HG03103 (cell line): ENCODE results near the gene EBF4.
"Not testable (repeated sequence)": the region's sequence is repeated elsewhere in the genome, so short reads cannot be mapped to it uniquely, and the experiment has no call there.

Experiments
- ATAC-seq: cut with Tn5 transposase; IDR thresholded peaks from one replicate; pipeline ENCODE4 v1.9.1; 2021; ENCODE audit warnings: low read depth; ENCODE audit not compliant: unreplicated experiment

The EBF4 gene

DNA sequence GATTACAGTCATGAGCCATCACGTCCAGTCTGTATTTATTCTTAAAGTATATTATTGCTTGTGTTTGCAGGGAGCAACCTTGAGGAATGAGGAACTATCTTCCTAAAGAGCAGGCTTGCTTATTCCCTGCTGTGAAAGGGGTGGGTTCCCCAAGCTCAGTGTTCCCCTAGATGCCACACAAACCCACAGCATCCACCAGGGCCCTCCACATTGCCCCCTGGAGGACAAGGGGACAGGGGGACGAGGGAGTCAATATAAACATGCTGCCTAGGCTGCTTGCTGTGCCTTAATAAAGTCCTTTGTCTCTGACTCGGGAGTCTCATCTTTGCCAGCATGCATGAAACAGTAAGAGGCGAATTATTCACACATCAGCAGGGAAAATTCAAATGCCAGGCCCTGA is 20.6 kb upstream of the EBF4 start:
- no peak for ATAC-seq

DNA sequence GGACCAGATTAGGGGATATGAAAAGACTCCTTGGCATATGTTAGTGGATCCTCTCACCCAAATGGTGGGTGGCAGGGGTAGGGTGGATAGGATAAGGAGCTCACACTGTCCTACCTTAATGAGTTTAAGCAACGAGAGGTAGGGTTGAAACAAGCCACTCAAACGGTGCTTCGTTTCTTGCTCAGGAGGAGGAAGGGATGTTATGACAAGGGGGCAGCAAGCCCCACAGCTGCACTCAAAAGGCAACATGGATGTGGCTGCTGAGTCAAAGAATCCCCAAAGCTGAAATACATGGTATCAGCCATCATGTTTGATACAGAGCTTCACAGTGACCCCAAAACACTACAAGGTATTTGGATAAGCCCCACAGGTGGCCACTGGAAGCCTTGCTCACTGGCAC is 20.1 kb upstream of the EBF4 start:
- no peak for ATAC-seq

DNA sequence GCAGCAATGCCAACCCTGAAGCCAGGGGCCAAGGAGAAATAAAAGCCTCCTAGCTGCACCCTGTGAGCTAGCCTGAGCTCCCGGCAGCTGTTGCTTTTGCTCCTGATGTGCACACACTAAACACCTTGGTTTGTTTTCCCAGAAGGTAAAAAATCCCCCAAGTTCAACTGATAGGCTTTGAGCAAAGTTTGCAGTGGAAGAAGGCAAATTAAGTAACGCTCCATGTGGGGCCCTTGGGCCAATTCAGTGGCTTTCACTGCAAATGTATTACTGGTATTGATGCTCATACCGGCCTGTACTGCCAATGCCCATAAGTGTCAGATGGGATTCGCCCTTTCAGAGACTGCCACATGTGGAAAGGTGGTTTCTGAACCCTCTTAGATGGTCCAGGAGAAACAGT is 19.1 kb upstream of the EBF4 start:
- ATAC-seq: no peak

DNA sequence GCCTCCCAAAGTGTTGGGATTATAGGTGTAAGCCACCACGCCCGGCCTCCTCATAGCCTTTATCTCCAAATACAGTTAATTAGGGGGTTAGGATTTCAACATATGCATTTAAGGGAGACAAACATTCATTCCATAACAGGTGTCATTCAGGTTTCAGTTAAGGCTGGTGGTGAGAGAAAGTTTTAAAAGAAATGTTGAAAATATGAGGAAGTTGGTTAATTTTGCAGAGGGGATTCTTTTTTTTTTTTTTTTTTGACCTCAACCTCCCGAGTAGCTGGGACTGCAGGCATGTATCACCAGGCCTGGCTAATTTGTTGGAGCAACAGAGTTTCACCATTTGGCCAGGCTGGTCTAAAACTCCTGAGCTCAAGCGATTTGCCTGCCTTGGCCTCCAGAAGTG is 12.5 kb upstream of the EBF4 start:
- ATAC-seq: no peak

DNA sequence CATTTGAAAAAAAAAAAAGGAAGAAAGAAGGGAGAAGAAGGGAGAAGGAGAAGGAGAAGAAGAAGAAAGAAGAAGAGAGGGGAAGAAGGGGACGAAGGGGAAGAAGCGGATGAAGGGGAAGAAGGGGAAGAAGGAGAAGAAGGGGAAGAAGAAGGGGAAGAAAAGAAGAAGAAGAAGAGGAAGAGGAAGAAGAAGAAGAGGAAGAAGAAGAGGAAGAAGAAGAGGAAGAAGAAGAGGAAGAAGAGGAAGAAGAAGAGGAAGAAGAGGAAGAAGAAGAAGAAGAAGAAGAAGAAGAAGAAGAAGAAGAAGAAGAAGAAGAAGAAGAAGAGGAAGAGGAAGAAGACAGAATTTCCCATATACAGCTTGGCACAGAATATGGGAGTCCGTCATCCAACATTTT is 10.5 kb upstream of the EBF4 start:
- not testable (repeated sequence) for ATAC-seq

DNA sequence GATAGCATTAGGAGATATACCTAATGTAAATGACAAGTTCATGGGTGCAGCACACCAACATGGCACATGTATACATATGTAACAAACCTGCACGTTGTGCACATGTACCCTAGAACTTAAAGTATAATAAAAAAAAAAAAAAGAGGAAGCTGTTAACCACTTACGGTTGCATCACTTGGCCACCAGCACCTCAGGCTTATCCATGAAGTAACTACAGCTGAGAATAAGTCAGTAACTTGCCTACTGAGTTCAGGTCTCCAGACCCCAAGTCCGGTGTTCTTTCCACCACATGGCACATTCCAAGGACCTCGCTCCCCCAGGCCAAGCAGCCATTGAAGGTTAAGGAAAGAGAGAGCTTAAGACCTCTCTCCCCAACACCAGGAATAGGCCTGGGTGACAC is 7.8 kb upstream of the EBF4 start:
- ATAC-seq: not testable (repeated sequence)

DNA sequence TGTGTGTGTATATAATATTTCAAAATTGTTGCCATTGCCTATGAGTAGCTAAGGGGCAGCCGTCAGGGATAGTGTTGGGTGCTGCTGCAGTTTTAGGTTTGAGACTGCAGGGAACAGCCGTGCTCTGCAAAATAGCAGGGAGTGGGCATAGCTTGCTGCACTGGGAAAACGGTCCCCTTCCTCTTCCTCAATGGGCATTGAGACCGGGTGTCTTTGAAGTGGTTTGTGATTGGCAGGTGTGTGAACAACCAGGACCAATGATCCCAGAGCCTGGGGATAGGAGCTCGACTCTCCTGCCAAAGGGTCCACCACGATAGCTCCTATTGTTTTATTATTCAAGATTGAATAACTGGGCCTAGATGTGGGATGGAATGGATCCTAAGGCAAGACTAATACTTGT is 5.1 kb upstream of the EBF4 start:
- no peak for ATAC-seq

DNA sequence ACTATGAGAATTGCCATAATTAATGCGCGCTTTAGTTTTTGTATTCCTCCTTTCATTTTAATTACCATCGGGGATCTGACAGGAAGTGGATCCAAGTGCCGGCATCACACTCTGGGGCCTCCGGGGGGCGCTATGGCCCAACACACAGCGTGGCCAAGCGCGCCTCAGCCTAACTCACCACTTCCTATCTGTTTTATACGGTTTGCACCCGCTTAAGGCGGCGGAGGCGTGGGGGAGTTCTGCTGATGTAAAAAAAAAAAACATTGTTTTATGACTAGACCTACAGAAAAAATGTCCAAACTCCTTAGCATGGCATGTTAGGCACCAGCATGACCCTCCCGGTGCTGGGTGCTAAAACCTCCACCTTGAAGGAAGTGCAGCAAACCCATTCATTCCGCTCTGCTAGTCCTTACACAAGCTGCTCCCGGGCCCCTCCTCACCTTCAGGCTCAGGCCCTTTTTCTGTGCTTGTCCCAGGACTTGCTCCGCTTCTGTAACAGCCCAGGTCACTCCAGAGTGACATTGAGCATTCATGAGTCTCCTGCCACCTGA is 4.5 kb upstream of the EBF4 start:
- ATAC-seq: no peak

DNA sequence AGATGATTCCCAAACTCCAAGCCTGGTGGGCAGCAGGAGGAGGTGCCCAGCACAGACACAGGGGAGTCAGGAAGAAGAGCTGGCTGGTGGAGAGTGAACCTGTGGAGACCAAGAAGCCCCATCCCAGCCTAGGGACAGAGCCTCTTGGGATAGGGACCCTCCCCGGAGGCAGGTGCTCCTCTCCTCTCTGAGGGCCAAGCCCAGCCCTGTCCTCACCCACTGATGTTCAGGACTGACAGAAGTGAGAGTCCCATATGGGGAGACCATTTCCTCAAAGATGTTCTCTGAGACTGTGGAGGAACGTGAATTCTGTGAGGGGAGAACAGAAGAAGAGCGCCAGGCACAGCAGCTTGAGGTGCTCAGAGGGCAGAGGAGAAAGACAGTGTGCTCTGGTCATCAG is 2.4 kb upstream of the EBF4 start:
- no peak for ATAC-seq

DNA sequence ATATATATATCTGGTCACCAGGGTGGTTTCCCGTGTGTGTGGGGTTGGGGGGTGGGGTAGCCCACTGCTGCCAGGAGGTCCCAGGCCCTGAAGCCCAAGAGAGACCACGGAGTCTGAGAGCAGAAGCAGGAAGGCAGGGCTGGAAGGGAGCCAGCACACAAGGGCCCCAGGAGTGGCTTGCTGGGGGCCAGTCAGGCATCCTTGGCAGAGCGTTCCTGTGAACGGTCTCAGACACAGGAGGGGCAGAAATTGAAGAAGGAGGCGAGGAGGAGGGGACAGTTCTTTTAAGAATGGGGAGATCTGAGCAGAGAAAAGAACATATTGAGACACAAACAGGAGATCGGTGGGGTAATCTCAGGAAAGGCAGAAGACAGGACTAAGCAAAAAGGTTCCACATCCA is 1.9 kb upstream of the EBF4 start:
- ATAC-seq: no peak

DNA sequence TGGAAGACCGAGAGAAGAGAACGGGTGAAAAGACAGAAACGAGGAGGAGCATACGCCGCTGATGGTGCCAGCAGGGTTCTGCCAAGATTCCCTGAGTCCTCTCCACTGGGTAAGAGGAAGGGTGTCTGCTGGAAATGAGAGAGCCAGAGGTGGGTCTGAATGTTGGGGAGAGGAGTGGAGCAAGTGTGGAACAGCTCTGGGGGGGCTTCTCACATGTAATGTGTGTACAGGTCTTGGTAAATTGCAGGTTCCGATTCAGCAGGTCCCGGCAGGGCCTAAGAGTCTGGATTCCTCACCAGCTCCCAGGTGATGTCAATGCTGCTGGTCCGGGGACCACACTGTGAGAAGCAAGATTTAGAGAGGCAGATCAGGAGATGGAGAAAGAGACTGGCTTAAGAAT is 1.5 kb upstream of the EBF4 start:
- no peak for ATAC-seq

DNA sequence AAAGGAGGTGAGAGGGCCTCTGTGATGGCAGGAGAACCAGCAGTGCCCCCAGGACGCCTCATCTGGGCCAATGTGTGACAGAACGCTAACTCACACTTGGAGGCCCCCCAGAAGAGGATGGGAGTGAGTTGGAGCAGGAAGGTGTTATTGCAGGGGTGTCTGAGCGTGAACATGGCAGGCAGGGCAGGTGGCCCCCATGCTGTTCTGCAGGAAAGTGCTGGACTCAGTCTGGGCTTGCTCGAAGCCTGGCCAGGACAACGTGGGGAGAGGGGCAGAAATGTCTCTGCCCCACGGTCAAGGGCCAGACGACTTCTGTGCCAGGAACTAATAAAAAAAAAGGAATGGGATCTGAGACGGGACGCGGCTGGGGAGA is 931 bp upstream of the EBF4 start:
- no peak for ATAC-seq

DNA sequence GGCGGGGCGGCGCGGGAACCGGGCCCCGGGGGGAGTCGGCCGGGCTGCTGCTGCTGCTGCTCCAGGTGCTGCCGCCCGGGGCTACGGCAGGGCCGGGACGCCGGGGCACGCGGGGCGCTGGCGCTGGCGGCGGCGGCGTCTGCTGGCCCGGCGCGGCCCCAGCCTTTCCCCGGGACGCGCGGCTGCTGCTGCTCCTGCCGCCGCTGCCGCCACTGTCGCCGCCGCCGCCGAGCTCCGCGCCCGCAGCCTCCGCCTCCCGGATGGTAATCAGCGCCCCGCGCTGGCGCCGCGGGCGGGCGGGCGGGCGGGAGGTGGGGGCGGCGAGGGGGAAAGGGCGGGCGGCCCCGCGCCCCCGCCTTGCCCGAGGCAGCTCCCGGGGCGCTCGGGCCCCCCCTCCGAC is 306 bp downstream of the EBF4 start:
- no peak for ATAC-seq

DNA sequence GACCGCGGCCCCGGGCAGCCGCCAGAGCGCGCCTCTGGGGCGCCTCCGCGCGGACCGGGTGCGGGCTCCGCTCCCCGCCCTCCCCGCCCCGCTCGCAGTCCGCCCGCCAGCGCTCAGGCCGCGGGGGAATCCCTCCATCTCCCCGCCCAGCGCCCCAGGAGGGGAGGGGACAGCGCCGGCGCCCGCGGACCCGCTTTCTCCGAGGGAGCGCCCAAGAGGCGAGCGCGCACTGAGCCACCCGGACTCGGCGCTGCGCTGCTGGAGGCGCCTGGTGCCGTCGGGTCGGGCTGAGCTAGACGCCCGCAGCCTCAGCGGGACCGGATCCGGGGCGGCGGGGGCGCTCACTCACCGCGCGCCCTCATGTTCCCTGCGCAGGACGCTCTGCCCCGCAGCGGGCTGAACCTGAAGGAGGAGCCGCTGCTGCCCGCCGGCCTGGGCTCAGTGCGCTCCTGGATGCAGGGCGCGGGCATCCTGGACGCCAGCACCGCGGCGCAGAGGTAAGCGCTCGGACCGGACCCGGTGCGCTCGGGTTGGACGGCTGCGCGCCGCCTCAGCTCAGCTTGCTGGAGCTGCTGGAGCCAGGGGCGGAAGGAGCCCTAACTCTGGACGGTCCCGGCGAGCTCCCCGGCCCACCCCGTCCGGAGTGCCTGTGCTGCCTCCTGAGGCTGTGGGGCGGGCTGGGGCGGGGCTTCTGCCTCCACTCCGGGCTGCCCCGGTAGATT is 867 bp downstream of the EBF4 start:
- ATAC-seq: no peak

DNA sequence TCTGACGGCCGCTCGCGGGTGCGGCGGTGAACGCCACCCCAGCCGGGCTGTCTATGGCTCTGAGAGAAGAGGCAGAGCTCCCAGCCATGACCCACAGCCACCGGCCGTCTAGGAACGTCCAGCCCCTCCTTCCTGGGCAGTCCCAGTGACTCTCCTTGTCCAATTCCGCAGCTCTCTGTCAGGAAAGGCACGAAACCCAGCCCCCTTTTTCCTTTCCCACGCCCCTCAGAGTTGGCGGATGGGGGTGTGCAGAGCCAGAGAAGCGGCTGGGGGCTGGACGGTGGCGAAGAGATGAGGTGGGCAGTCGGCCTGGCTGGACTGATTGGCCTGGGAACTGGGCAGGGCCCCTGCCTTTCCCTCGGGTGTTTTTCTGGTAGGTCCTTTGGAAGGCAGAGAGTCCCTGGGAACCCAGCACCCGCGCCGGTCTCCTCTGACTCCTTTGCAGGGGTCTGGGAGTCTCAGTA is 1.5 kb downstream of the EBF4 start:
- no peak for ATAC-seq

DNA sequence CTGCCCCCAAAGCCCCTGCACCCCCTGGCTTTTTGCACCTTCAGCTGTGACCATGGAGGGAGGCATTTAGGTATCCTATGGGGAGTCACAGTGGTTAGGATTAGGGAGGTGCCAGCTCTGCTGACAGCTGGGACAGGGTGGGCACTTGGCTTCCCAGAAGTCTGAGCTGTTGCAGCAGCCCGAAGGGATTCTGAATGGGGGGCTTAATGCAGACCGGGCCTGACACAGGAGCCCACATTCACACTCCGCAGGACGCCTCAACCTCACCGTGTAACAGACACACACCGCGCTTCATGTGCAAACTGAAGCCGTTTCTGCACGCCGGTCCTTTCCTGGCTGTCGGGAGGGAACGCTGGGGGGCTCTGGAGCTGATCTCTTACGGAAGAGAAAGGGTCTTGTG is 1.9 kb downstream of the EBF4 start:
- ATAC-seq: no peak

DNA sequence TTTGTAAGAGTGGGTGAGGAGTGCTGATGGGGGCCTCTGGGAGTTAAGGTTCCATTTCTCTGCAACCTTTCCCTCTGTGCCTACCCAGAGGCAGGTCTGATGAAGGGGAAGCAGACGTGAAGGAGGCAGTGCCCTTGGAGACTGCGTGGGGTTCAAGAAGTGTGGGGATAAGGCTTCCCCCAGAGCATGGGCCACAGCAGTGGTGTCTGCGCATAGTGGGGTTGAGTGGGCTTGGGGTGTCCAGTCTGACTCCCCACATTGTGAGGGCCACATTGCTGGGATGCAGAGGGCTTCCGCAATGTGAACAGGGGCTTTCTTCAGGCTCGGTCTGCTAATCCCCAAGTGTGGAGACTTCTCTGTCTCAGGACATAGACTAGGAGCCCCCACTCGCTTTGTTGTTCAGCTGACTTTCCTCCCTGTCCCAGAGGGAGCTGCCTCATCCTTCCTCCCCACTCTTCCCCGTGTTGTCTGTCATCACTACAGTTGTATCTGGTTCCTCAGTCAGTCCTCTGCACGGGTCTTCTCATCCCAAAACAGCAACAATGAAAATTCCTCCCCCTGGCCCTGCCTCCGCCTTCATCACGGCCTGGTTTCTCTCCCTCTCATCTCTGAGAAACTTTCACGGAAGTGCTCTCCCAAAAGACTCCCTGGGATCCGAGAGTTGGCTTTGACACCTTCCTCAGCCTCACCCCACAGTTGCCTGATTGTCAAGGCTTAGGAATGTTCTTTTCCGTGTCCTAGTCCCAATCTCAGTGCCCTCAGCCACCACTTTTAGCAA is 2.8 kb downstream of the EBF4 start:
- no peak for ATAC-seq

DNA sequence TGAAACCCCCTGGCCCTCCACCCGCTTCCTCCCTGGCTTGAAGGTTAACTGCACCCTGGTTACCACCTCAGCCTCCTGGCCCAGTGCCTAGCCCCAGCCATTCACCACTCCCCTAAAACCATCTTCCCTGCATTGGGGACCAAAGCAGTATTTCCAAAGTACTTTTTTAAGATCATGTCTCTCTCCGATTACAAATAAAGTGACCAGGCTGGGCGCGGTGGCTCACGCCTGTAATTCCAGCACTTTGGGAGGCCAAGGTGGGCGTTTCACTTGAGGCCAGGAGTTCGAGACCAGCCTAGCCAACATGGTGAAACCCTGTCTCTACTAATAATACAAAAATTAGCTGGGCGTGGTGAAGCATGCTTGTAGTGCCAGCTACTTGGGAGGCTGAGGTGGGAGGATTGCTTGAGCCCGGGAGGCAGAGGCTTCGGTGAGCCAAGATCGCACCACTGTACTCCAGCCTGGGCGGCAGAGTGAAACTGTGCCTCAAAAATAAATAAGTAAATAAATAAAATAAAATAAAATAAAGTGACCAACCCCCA is 3.5 kb downstream of the EBF4 start:
- not testable (repeated sequence) for ATAC-seq

DNA sequence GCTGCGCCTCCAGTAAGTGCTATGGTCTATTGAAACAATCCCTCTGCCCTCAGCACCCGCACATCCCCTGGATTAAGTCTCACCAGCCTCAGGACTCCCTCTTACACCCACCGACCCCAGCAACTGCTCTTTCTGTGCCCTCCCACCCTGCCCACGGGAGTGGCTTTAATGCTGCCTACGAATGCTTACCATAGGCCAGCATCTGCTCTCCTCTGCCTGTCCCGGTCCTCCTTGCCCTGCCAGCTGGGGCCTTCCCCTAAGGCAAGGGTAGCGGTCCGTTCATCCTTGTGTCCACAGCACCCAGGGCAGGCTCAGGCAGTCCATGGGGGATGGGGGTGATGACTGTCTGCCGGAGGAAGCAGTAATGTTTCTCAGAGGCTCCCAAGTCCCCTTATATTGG is 4.1 kb downstream of the EBF4 start:
- no peak for ATAC-seq

DNA sequence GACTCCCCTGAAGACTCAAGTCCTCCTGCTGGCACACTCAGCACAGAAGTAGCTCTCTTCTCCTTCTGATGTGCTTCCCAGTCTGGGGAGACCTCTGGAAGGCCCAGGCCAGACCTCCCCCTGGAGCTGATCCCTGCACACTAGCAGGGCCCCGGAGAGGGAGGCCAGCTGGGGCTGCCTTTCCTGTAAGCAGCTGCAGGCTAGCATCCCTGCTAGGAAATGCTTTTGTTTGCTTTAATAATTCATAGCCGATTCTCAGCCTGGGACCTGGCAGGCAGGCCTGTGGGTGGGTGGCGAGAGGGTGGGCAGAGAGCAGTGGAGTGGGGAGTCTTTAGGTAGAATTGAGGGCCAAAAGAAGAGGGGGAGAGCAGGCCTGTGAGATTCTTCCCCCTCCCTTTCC is 5.2 kb downstream of the EBF4 start:
- no peak for ATAC-seq

DNA sequence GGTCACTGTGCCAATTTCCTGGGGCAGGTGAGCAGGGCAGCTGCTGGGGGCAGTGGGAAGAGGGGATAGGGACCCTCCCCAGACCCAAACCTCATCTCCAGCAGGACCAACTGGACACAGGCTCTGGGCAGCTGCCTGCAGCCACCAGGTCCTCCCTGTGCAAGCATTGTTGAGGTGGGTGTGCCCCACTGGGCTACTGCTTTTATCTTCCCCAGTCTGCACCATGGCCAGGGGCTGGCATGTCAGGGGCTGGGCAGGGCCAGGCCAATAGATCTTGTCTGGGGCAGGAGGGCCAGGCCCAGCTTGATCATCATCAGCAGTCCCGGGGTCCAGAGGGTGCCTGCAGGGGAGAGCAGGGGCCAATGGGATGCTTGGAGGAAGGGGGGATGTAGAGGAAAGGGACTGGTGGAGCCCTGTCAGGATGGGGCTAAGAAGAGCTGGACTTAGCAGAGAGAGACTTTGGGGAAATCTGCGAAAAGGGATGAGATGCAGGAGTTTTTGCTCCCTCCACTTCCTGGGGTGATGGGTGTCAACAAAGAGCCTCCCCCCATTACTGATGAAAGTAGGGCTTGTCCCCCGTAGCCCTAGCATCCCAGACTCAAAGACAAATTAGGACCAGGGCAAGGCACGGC is 5.7 kb downstream of the EBF4 start:
- ATAC-seq: no peak
